Hematopoietic multipotent progenitor cell (in vitro differentiated cells): ENCODE measurements around the gene PYCR2. TPM values are rescaled to one million over a fixed set of nuclear protein-coding genes. Genes with fewer than 3 reads are reported as not detected.

Experiments used
- DNase-seq, 3 donors: peaks; one replicate each; pipeline ENCODE4 v3.0.0-alpha.2; 2011 to 2015; ENCODE audit warnings: low read depth in 2 of 3, low spot score in 2 of 3
- small RNA-seq: library from RNA; depleted of rRNA; stranded (forward); fragments of <200 nt; gene quantifications from one replicate; pipeline ENCODE3, GENCODE V24; 2012
- total RNA-seq: library from RNA; depleted of rRNA; stranded (reverse); fragments of >200 nt; gene quantifications from one replicate; pipeline ENCODE4 v1.2.3, GENCODE V29; 2012

Gene PYCR2
- total RNA-seq, 1 donor, result 135 TPM

- DNase-seq, result no peak
Measured at GRCh38 chr1:225880222-225880588, 43.8 kb downstream of the PYCR2 start.

- DNase-seq, result peak in 2 of 3 donors; percentile 48 to 83
Measured at GRCh38 chr1:225879521-225880221, 44.4 kb downstream of the PYCR2 start.

GRCh38 chr1:225878282-225878681 is 45.8 kb downstream of the PYCR2 start:
- DNase-seq, result no peak

GRCh38 chr1:225877580-225877979 is 46.5 kb downstream of the PYCR2 start:
- DNase-seq, result peak in 1 of 3 donors; percentile 46

- DNase-seq, result no peak
Measured at GRCh38 chr1:225876900-225877510, 47.0 kb downstream of the PYCR2 start.

GRCh38 chr1:225875044-225875815 is 48.8 kb downstream of the PYCR2 start:
- no peak for DNase-seq

- no peak for DNase-seq
Measured at GRCh38 chr1:225874431-225874830, 49.6 kb downstream of the PYCR2 start.

- DNase-seq, result no peak
Measured at GRCh38 chr1:225873281-225873850, 50.7 kb downstream of the PYCR2 start.

GRCh38 chr1:225872075-225872430 is 52.0 kb downstream of the PYCR2 start:
- no peak for DNase-seq

GRCh38 chr1:225871359-225872074 is 52.5 kb downstream of the PYCR2 start:
- DNase-seq, result no peak

GRCh38 chr1:225870911-225871310 is 53.1 kb downstream of the PYCR2 start:
- no peak for DNase-seq

Small RNAs within 50 kb of the gene (small RNA-seq; reads per million reads assigned to genes)
- not detected for gene AL117348.1
- not detected for gene NDUFA3P3

Other genes starting within 250 kb of the PYCR2 start
- gene SRP9, start 146.4 kb downstream of the PYCR2 start, total RNA-seq, result 126 TPM
- gene EPHX1, start 114.1 kb downstream of the PYCR2 start, total RNA-seq, result 3.2 TPM
- gene TMEM63A, start 41.9 kb downstream of the PYCR2 start, total RNA-seq, result 70.0 TPM
- gene LEFTY1, start 35.1 kb downstream of the PYCR2 start, total RNA-seq, result under 0.01 TPM
- 0.27 TPM for gene LEFTY2, start 17.0 kb upstream of the PYCR2 start, total RNA-seq
- 21.5 TPM for gene SDE2, start 75.1 kb upstream of the PYCR2 start, total RNA-seq
- gene H3-3A, start 138.5 kb upstream of the PYCR2 start, total RNA-seq, result 419 TPM